ENCODE results near the gene TEX35.

TEX35 gene

DNA sequence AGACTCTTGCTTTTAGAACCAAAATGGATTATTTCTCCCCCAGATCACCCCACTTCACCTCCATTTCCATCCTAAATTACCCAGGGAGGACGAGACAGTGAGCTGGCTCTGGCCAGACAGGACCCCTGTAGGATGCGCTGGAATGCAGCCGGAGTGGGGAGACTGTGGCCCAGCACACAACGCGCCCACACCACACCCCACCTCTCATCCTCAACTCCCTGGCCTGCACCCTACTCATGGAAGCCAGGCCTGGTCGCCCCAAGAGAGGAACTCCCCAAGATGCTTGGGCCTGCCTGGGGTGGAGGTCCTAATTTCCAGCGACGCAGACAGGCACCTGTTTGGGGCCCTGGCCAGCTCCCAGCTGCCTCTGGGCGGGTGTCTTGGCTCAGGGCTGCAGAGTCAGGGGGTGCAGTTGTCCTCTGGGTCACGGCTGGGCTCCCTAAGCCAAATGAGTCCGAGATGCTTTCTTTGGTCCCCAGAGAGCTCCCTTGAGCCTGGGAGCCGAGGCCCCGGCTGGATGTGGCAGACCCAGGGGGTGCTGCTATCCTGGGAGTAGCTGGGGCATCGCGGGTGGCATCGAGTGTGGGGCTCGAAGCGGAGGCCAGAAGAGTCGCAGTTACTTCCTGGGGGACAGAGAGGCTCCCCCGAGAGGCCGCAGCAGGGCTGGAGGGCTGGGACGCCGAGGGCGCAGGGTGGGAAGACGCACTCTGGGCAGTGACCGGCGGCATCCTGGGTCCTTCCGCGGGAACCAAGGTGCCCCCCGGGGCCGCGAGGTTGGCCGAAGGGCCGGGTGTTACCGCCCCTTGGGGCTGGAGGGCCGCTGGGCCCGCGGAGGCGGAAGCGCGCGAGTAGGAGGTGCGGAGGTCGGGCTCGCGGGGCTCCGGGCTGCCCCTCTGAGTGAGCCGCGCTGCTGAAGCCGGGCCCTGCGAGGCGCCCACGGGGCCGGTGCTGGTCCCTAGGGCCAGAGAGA lies 26.5 kb upstream of the TEX35 start:
- no peak for DNase-seq

DNA sequence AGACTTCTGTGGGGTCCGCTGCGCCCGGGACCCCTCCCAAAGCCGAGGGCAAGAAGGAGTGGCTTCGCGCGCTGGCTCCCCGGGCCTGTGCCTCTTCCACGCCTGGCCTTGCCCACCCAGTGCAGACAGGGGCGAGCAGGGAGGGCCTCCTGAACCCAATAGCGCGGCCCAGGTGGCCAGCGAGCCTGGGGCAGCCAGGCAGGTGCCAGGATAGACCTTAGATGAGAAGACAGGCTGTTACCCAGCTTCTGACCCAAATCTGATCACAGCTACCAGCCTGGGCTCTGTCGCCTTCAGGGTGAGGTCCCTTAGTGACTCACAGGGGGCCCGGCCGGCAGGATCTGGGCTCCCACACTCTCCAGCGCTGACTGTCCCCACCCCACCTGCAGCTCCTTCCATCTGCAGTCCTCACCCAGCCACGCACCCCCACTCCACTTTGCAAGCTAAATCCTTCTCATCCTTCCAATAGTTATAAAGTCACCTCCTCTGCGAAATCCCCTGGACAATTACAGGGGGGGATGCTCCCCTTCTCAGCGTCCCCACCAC lies 25.8 kb upstream of the TEX35 start:
- TF ChIP-seq, protein P1, sequence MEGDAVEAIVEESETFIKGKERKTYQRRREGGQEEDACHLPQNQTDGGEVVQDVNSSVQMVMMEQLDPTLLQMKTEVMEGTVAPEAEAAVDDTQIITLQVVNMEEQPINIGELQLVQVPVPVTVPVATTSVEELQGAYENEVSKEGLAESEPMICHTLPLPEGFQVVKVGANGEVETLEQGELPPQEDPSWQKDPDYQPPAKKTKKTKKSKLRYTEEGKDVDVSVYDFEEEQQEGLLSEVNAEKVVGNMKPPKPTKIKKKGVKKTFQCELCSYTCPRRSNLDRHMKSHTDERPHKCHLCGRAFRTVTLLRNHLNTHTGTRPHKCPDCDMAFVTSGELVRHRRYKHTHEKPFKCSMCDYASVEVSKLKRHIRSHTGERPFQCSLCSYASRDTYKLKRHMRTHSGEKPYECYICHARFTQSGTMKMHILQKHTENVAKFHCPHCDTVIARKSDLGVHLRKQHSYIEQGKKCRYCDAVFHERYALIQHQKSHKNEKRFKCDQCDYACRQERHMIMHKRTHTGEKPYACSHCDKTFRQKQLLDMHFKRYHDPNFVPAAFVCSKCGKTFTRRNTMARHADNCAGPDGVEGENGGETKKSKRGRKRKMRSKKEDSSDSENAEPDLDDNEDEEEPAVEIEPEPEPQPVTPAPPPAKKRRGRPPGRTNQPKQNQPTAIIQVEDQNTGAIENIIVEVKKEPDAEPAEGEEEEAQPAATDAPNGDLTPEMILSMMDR (IDR thresholded peaks at IDR 0.05; ENCODE audit: low read depth, low read length): no peak
- no peak for DNase-seq
- Histone ChIP-seq H3K36me3 (no peaks in the 10 kb centered on the region), H3K27me3 (no peaks in the 10 kb centered on the region), H3K4me1 (no peaks in the 10 kb centered on the region), H3K4me3 (ENCODE audit: low read depth, low read length) (no peak overlapping the region), H3K9me3 (no peaks in the 10 kb centered on the region)

More for the DNA sequence above, 26.5 kb upstream of the TEX35 start:
- no peaks in the 10 kb centered on the region for H3K36me3 ChIP-seq
- TF ChIP-seq, protein P1 (IDR thresholded peaks at IDR 0.05; ENCODE audit: low read depth, low read length): no peak
- H3K27me3 ChIP-seq: no peaks in the 10 kb centered on the region
- H3K4me3 ChIP-seq (ENCODE audit: low read depth, low read length): no peak overlapping the region
- no peaks in the 10 kb centered on the region for H3K4me1 ChIP-seq
- no peaks in the 10 kb centered on the region for H3K9me3 ChIP-seq

DNA sequence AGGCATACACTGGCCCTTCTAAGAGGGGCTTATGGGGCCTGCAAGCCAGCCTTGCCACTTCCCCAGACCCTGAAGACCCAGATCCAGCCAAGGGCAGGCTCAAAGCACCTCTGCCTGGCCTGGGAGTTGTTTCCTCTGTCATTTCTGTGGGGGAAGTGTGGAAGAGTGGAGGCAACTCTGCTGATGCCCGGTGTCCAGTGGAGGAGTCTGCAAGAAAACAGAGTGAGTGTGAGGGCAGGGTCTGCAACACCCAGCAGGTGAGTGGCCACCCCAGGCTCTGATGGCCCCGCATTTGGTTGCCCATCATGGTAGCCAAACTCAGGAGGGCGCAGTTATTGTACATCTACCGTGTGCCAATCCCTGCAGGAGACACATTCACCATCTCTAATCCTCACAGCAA lies 24.5 kb upstream of the TEX35 start:
- Histone ChIP-seq H3K9me3 (no peaks in the 10 kb centered on the region), H3K36me3 (no peaks in the 10 kb centered on the region), H3K27me3 (no peaks in the 10 kb centered on the region), H3K4me3 (ENCODE audit: low read depth, low read length) (no peak overlapping the region), H3K4me1 (no peaks in the 10 kb centered on the region)
- TF ChIP-seq, protein P1 (IDR thresholded peaks at IDR 0.05; ENCODE audit: low read depth, low read length): no peak
- DNase-seq: no peak

DNA sequence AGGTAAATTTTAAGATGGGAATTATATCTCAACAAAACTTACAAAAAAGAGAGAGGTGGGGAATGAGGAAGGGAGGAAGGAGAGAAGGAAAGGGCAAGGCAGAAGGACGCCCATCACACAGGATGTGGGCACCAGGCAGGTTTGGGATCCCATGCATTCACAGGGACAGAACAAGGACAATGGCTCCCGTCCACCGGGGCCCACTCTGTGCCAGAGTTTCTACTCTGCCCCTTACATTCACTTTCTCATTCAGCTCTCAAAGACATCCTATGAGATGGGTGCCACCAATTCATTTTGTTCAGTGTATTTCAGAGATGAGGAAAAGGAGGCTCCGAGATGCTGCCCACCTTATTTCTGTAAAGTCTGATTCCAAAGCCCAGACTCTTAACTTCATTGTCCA lies 23.5 kb upstream of the TEX35 start:
- no peaks in the 10 kb centered on the region for H3K27me3 ChIP-seq
- TF ChIP-seq, protein P1 (IDR thresholded peaks at IDR 0.05; ENCODE audit: low read depth, low read length): no peak
- no peaks in the 10 kb centered on the region for H3K9me3 ChIP-seq
- no peaks in the 10 kb centered on the region for H3K36me3 ChIP-seq
- H3K4me3 ChIP-seq (ENCODE audit: low read depth, low read length): no peak overlapping the region
- no peak for DNase-seq
- no peaks in the 10 kb centered on the region for H3K4me1 ChIP-seq

DNA sequence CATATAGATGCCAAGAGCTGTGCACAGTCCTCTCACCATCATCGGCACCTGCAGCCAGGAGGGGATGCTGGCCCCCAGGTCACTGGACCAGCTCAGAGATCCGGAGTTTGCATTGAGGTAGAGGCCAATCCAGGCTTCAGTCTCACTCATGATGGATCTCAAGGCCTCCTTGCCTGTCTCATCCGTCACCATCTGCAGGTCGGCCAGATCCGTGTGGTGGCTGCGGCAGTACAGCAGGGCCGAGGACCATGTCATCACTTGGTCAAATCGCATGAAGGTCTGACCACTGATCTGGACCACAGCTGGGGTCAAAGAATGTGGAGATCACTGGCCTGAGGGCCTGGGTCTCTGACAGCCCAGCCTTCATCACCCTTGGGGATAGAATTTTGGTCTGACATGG lies 22.8 kb upstream of the TEX35 start:
- Histone ChIP-seq H3K36me3 (no peaks in the 10 kb centered on the region), H3K9me3 (no peaks in the 10 kb centered on the region), H3K4me3 (ENCODE audit: low read depth, low read length) (no peak overlapping the region), H3K27me3 (no peaks in the 10 kb centered on the region), H3K4me1 (no peaks in the 10 kb centered on the region)
- TF ChIP-seq, protein P1 (IDR thresholded peaks at IDR 0.05; ENCODE audit: low read depth, low read length): no peak
- DNase-seq: no peak

DNA sequence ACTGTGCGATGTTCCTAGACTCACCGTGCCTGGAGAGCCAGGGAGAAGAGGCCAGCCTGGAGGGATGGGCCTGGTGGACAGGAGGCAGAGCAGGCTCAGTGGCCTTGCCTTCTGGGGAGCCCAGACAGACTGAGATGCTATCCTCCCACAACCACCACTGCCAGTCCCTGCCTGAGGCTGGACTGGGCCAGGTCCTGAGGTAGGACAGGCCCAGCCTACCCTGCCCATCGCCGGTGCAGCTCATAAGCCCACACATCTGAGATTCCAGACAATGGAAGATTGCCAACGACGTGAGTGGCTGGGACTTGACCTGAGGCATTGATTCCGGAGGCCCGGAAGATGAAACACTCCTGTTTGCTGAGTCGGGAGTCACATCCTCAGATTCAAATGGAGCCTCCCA lies 21.9 kb upstream of the TEX35 start:
- Histone ChIP-seq H3K36me3 (no peaks in the 10 kb centered on the region), H3K27me3 (no peaks in the 10 kb centered on the region), H3K4me3 (ENCODE audit: low read depth, low read length) (no peak overlapping the region), H3K9me3 (no peaks in the 10 kb centered on the region), H3K4me1 (no peaks in the 10 kb centered on the region)
- no peak for DNase-seq
- TF ChIP-seq, protein P1 (IDR thresholded peaks at IDR 0.05; ENCODE audit: low read depth, low read length): no peak

Data from BE2C (cell line).